Skeletal muscle cell (primary cell): ENCODE data around the gene GAPDHS.

ENCODE experiments used
- DNase-seq: peaks from one replicate; pipeline ENCODE4 v3.0.0-alpha.2; 2010; ENCODE audit warnings: low read depth
- H3K4me3 ChIP-seq: 2 replicates; pipeline ENCODE4 v1.5.1; 2011; ENCODE audit warnings: low read depth, mild to moderate bottlenecking, control low read depth, low read length, moderate library complexity

Gene GAPDHS

DNA sequence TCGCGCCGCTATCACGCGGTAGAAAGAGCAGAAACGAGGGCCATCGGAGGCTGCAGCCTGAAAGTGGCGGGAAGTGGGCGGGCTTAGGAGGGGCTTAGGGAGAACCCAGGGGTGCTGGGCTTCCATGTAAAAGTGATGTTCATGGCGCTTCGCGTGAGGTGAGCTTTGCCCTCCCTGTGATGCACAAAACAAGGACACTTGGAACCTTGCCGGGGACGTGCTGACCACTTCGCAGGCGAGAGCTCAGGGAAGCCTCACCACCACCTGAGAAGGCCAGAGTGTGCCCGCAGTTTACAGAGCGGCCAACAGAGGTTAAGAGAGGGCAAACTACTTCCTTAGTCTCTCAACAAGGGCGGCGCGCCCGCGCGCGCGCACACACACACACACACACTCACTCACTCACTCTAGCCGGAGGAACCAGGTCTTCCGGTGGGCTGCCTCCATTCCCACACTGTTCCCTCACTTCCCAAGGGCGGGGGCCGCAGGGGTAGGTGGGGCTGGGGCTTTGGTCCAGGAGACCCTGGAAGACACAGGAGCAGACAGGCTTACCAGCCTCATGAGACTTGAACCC, 651 bp downstream of the GAPDHS start:
- H3K4me3 ChIP-seq = peak overlapping the region; percentile 12
- DNase-seq = no peak

DNA sequence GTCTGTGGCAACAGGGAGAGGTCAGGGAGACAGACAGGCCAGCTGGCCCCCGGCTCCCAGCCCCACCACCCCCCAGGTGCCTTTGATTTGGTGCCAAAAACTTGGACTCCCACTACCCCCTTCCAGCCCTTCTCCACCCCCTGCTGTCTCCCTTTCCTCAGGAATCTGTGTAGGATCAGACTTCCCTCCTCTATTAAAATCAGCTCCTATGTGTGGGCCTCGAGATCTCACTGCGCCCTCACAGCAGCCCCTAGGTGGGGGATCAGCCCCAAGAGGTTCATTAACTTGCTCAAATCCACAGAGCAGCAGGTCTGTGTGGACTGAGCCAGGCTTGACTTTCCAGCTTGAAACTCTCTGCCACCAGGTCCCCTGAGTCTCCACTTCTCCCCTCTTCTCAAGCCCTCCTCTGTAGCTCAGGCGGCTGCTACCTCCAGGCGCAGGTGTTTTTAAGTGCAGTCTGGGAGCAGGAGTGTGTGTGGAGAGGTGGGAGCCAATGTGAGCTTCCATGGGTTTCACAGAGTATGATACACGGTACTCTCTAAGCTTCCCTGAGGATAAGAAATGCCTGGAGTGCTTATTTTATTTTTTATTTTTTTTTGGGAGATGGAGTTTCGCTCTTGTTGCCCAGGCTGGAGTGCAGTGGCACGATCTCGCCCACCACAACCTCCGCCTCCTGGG, 1.7 kb downstream of the GAPDHS start:
- no peak overlapping the region for H3K4me3 ChIP-seq
- no peak for DNase-seq

GRCh38 chr19:35539314-35539713, 6.1 kb downstream of the GAPDHS start:
- no peak for DNase-seq
- no peak overlapping the region for H3K4me3 ChIP-seq

DNA sequence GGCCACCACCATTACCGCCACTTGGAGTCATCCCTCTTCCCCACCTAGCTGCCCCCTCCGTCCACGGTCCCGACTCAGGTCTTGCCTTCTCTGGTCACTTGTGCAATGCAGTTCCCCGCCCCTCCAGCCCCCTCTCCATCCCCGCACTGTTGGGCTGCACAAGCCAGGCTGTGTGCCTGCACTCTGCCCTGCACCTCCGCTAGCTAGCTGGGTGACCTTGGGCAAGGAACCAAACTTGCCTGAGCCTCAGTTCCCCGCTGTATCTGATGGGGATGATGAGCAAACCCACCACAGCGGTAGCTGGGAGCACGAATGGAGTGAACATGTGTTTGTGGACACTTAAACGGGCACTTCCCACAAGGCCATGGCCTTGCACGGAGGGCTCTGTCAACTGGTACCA, 6.6 kb downstream of the GAPDHS start:
- DNase-seq = no peak
- no peak overlapping the region for H3K4me3 ChIP-seq

GRCh38 chr19:35540356-35540927, 7.2 kb downstream of the GAPDHS start:
- DNase-seq = no peak
- H3K4me3 ChIP-seq = no peak overlapping the region

- no peak for DNase-seq
- H3K4me3 ChIP-seq = no peak overlapping the region
Measured at GRCh38 chr19:35542209-35542608, 9.0 kb downstream of the GAPDHS start.

DNA sequence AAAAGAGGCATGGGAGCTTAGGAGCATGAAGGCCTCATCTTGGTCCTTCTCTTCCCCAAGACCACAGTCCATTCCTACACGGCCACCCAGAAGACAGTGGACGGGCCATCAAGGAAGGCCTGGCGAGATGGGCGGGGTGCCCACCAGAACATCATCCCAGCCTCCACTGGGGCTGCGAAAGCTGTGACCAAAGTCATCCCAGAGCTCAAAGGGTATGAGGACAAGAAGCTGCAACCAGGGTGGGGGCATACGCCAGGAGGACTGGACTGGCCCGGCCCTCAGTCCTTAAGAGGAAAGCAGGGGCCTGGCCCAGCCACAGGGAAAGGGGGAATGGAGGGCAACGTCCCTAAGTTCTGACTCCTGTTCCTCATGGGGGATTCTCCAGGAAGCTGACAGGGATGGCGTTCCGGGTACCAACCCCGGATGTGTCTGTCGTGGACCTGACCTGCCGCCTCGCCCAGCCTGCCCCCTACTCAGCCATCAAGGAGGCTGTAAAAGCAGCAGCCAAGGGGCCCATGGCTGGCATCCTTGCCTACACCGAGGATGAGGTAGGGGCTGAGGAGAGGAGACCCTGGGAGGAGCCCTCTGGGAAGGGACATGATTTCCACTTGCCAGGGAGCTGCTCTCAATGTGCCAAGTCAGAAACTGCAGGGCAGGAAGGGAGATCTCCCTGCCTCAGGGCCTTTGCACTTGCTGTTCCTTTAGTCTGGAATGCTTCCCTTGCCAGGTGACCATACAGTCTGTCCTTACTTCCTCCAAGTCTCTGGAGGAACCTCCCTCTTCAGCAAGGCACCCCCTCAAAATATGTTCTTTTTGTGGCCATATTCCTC, 10.2 kb downstream of the GAPDHS start:
- DNase-seq = no peak
- no peak overlapping the region for H3K4me3 ChIP-seq

- H3K4me3 ChIP-seq = peak overlapping the region; percentile 90
- no peak for DNase-seq
Measured at GRCh38 chr19:35544110-35544802, 11.0 kb downstream of the GAPDHS start.

DNA sequence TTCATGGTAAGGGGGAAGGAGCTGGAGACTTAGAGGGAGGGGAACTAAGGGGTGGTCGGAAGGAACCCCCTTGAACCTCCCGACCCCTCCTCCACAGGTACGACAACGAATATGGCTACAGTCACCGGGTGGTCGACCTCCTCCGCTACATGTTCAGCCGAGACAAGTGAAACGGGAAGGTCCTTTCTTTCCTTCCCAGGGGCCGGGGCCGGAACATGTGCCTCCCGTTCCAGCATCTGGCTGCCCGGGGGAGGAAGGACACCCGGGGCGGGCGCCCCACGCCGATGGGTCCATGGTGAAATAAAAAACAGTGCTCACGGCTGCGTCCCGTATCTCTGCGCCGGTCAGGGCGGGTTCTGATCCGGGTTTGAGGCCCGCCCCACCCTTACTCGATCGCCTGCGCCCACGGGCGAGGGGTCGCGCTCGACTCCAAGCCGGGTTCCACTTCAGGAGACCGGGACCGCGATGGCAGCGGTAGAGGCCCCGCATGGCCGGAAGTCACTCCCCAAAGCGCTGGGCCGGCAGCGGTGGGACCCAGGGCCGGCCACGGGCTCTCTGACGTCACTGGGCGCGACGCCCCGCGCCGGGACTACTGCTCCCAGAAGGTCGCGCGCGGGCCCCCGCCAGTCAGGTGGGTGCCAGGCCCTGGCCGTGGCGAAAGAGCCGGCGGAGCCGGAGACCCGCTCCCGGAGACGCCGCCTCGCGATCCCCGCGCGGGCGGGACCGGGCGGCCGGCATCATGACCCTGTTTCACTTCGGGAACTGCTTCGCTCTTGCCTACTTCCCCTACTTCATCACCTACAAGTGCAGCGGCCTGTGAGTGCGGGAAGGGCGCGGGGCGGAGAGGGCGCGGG, 12.0 kb downstream of the GAPDHS start, which contains the start of gene TMEM147:
Gene TMEM147 (plus strand): TSS at position 626 of the 854 bp plus-strand sequence. CDS start 114 bp downstream, at position 740.
- peak; percentile 45 for DNase-seq
- H3K4me3 ChIP-seq = peak within 1 kb of the TSS; percentile 90

DNA sequence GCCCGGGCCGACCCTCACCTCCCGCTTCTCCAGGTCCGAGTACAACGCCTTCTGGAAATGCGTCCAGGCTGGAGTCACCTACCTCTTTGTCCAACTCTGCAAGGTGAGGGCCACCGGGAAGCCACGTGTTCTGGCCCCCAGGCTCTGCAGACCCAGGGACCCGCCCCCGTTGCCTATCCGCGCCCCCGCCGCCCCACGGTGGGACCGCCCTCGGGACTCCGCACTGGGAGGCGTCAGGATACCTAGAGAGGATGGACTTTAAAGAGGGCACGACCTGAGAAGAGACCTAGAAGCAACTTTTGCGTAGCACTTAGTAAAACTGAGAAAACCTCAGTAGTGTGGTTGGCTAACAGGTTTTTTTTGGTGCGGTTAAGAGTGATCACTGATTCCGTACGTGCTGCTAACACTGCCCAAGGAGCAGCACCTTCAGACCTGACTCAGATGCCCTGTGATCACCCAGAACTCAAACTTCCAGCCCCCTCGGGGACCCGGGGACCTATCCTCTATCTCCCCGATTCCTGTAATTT, 12.7 kb downstream of the GAPDHS start:
- H3K4me3 ChIP-seq = peak overlapping the region; percentile 90
- no peak for DNase-seq

GRCh38 chr19:35546532-35546931, 13.3 kb downstream of the GAPDHS start:
- DNase-seq = no peak
- H3K4me3 ChIP-seq = peak overlapping the region; percentile 90

DNA sequence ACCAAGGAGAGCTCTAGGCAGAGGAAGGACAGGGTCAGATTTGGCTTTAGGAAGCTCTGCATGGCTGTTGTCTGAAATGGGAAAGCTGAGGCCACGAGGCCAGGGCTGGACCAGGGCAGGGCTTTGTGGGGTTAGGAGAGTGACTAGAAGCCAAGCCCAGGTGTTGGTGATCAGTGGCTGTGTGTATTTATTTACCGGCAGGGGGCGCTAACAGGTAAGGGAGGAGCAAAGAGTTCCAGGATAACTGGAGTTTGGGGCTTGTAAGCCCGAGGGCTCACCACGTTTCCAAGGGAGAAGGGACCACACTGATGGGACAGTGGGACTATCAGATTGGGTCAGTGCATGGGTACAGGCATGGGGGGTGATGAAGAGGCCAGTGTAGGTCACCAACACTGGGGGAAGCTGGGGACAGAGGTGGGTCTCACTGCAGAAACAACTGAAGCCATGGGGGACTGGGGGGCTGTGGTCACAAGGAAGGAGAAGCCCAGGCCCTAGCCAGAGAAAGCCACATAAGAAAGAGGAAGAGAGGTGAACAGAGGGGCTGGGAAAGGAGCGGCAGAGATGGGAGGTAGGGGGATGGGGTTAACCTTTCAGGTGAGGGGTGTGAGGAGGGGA, 16.0 kb downstream of the GAPDHS start:
- no peak overlapping the region for H3K4me3 ChIP-seq
- DNase-seq = no peak

DNA sequence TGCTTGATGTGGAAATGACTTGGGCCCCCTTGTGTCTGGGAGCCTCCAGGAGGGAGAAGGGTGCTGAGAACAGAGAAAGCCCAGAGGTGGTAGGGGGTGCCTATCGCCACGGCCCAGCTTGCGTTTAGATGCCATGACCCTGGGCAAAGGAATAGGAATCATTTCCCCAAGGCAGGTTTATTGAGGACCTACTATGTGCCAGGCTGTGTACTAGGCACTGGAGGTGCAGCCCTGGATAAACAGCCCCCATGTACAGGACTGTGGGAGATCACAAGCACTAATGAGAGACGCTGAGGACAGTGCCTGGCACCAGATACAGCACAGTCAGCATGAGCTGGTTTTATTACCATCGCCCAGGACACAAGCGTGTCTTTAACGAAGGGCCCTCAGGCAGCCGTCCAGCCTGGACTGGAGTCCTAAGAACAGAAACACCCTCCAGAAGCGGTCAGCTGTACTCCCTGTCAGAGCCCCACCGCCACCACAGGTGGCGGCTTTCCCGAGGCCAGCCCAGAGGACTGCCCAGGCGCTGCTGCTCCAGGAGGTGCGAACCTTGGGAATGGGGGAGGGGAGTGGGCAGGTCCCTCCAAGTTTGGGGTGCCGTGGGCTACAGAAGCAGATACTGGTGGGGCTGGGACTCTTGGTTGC, 16.7 kb downstream of the GAPDHS start:
- no peak overlapping the region for H3K4me3 ChIP-seq
- DNase-seq = no peak

DNA sequence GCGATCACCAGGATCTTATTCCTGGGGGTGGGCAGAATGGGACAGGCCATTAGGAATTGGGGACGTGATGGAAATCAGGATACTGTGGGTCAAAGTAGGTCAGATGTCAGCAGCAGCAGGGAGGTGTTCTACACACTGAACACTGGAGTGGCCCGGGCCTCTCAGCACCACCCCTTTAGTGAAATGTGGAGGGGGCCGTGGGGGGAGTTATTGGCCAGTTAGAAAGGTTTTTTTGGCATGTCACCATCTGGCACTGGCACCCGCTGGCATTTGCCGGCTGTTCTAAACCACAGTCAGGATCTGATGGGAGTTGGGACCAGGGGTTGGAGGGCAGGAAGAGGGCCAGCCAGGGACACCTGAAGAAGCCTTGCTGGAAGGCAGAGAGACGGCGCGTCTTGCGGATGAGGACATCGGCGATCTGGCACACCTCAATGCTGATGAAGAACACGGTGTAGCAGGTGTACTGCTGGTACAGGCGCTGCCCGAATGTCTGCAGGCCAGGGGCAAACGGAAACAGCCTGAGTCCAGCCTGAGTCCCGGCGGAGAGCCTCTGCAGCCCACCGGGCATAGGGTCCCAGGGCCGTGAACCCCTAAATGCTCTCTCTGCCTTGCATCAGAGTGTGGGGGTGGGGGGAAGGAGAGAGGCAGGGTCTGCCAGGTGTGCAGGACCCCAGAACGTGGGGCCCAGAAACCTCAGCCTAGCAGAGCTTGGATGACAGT, 18.0 kb downstream of the GAPDHS start:
- DNase-seq = no peak
- H3K4me3 ChIP-seq = no peak overlapping the region

DNA sequence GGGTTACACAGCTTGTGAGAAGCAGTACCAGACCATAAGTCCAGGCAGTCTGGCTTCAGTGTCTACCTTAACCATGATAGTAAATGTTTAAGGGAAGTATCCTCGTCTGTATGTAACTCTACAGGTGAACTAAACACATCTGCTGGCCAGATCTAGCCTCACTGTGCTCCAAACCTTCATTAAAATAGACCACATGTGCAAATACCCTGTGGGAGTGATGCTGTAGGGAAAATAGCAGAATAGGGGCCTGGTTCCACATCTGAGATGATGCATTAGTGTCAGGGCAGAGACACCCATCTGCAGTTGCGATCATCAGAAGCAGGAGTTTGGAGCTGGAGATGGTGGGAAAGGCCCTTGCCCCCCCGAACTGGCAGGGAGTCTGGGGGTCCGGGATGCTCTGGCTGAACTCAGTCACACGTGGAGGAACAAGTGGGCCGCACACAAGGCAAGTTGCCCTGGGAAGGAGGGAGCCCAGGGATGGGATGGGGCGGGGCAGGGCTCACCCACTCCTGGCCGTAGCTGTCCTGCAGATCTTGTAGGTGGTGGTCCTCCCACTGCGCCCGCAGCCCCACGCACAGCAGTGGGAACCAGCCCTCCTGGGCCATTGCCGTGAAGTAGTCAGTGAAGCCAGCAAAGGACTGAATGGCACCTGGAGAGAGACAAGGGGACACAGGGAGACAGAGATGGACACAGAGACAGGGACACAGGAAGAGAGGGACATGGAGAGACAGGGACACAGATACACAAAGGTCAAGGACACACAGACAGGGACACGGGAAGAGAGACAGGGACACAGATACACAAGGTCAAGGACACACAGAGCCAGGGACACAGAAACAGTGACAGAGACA, 19.5 kb downstream of the GAPDHS start:
- DNase-seq = no peak

GRCh38 chr19:35553385-35554000, 20.2 kb downstream of the GAPDHS start:
- no peak overlapping the region for H3K4me3 ChIP-seq
- DNase-seq = no peak

More for the DNA sequence above, 19.5 kb downstream of the GAPDHS start:
- H3K4me3 ChIP-seq = no peak overlapping the region
